Spleen (tissue), 13 donors: ENCODE data around the gene WDR64. TPM values are rescaled to one million over a fixed set of nuclear protein-coding genes. Genes with fewer than 3 reads are reported as not detected.
A peak's percentile ranks its signal among the peaks of the same experiment; 100 is the strongest.

Experiments used
- DNase-seq: peaks from one replicate; pipeline ENCODE4 v3.0.0-alpha.2; 2020
- H3K27ac ChIP-seq, 8 donors: fragments of 200-600 bp; sonication (generic) in 7 of 8; 1 replicate in 4 of 8; 2 replicates in 4 of 8; pipeline versions ENCODE4 v1.5.0 to v1.8.0; 2016 to 2021; ENCODE audit warnings: inconsistent platforms in 4 of 8, mild to moderate bottlenecking in 4 of 8, moderate library complexity in 1 of 8
- H3K27me3 ChIP-seq, 7 donors: fragments of 200-600 bp; sonication (generic) in 6 of 7; replicated peaks in 1 of 7; 1 replicate in 4 of 7; 2 replicates in 3 of 7; pipeline versions ENCODE4 v1.5.0 to v1.8.0; 2016 to 2021; ENCODE audit warnings: inconsistent platforms in 3 of 7, mild to moderate bottlenecking in 1 of 7
- H3K36me3 ChIP-seq, 6 donors: fragments of 200-600 bp; sonication (generic) in 5 of 6; 1 replicate in 4 of 6; 2 replicates in 2 of 6; pipeline versions ENCODE4 v1.5.0 to v1.8.0; 2016 to 2021; ENCODE audit warnings: inconsistent platforms in 2 of 6
- H3K4me1 ChIP-seq, 6 donors: fragments of 200-600 bp; sonication (generic) in 5 of 6; 1 replicate in 3 of 6; 2 replicates in 3 of 6; pipeline versions ENCODE4 v1.5.0 to v1.8.0; 2016 to 2021; ENCODE audit warnings: inconsistent platforms in 3 of 6
- H3K4me3 ChIP-seq, 8 donors: fragments of 200-600 bp; sonication (generic) in 7 of 8; 1 replicate in 4 of 8; 2 replicates in 4 of 8; pipeline versions ENCODE4 v1.5.0 to v1.8.0; 2016 to 2021; ENCODE audit warnings: inconsistent platforms in 4 of 8, mild to moderate bottlenecking in 4 of 8, moderate library complexity in 2 of 8
- H3K9me3 ChIP-seq, 8 donors: fragments of 200-600 bp; sonication (generic) in 7 of 8; 1 replicate in 4 of 8; 2 replicates in 4 of 8; pipeline versions ENCODE4 v1.5.0 to v1.8.0; 2016 to 2021; ENCODE audit warnings: inconsistent platforms in 4 of 8
- CTCF ChIP-seq, 11 experiments: fragments of 200-600 bp in 7 of 11; fragments of 450-650 bp in 4 of 11; sonication (generic) in 4 of 11; IDR thresholded peaks in 8 of 11; conservative IDR thresholded peaks in 3 of 11; 1 replicate in 7 of 11; 2 replicates in 4 of 11; pipeline versions ENCODE4 v1.4.0 to v1.8.0; 2016 to 2021; ENCODE audit warnings: antibody characterized with exemption in 11 of 11, inconsistent platforms in 4 of 11, mild to moderate bottlenecking in 1 of 11
- POLR2A ChIP-seq, 3 donors: fragments of 450-650 bp; IDR thresholded peaks; one replicate each; pipeline ENCODE4 v1.5.1; 2017; ENCODE audit warnings: antibody characterized with exemption in 3 of 3, mild to moderate bottlenecking in 1 of 3
- POLR2AphosphoS5 ChIP-seq, 3 donors: sonication (generic); formaldehyde crosslinking; IDR thresholded peaks; one replicate each; pipeline ENCODE4 v1.5.1; 2017; ENCODE audit warnings: antibody characterized with exemption in 3 of 3
- WGBS, 5 donors: extraction: QIAGEN DNeasy Blood & Tissue Kit in 3 of 5; methylation state at CpG; one replicate each; pipeline versions ENCODE4 v1.1.5 to v1.1.7; 2013 to 2018; 5-methylcytosine and 5-hydroxymethylcytosine counted together
- intact Hi-C: fragments of 100-400 bp; cut with DNase I; formaldehyde crosslinking; loops from one replicate; pipeline ENCODE4 v1.15.0; 2023; ENCODE audit warnings: low total_unique reads
- long read RNA-seq, 2 donors: transcript quantifications; one replicate each; lab custom pipeline, GENCODE V29; 2026
- polyA plus RNA-seq, 3 donors: library from polyadenylated mRNA; stranded (reverse); fragments of 200-250 nt; gene quantifications; one replicate each; pipeline ENCODE4 v1.2.1, GENCODE V29; 2013
- total RNA-seq, 7 donors: library from RNA; depleted of rRNA in 3 of 7; stranded (reverse); fragments of >200 nt in 3 of 7; fragmentation: NEBNext Ultra II Directional in 4 of 7; extraction: Animal tissue kit (Norgen Biotek cat#: 25700) in 4 of 7; gene quantifications; one replicate each; pipeline versions ENCODE4 v1.1.0 to v1.2.1, GENCODE V29; 2016 to 2021
- donor health status: healthy with polysubstance abuse.
- donor health status: DM: no; HTN: no; CAD: no; lungs with moderate emphysema.
- donor health status: DM: no; HTN: no; CAD: no.
- donor health status: Bipolar disorder and iron deficiency.
- donor health status: healthy.
- donor health status: DM: no; HTN: no; CAD: no.
- donor health status: DM: yes; HTN: yes; CAD: no.

WDR64 gene
- total RNA-seq, result under 1 TPM in 4 of 7 donors, not detected in 3; 0.26 to 0.55 (median 0.41) TPM
- under 1 TPM; 0.03 to 0.07 (median 0.03) TPM for polyA plus RNA-seq
- long read RNA-seq, donor 1, result 0 reads
- long read RNA-seq, donor 2, result 0 reads

- Histone ChIP-seq H3K4me1 (no peaks in the 10 kb centered on the region), H3K4me3 (no peak within 1 kb of the TSS), H3K27ac (no peak within 1 kb of the TSS), H3K36me3 (no peaks in the 10 kb centered on the region), H3K9me3 (no peaks in the 10 kb centered on the region), H3K27me3 (no peaks in the 10 kb centered on the region)
- no peak for DNase-seq
- TF ChIP-seq POLR2AphosphoS5 (IDR thresholded peaks at IDR 0.05) (no peak), CTCF (IDR thresholded peaks at IDR 0.05 in 8 of 11, conservative IDR thresholded peaks at IDR 0.05 in 3 of 11) (no peak), POLR2A (IDR thresholded peaks at IDR 0.05) (no peak)
- intact Hi-C loops, result no loop called here
- 75 to 94% (median 85%) methylated on average over 4 of the region's 4 CpGs for WGBS, 5 donors
Measured at GRCh38 chr1:241652012-241652411, at the start of gene WDR64. Gene WDR64, plus strand, starts transcription at chr1:241652281. Its CDS starts 204 bp downstream, at chr1:241652485.

GRCh38 chr1:241603731-241604245 is 48.3 kb upstream of the WDR64 start:
- H3K27ac ChIP-seq, result peak overlapping the region in 2 of 8 donors; percentile 11 to 46
- H3K36me3 ChIP-seq, result peaks cover 0 to 27% (median 0%) of the 10 kb centered on the region in 6 donors
- no peaks in the 10 kb centered on the region for H3K27me3 ChIP-seq
- 69 to 80% (median 71%) methylated on average over 3 of the region's 3 CpGs for WGBS, 5 donors
- H3K4me3 ChIP-seq, result no peak overlapping the region
- no peak for DNase-seq
- peaks cover 0 to 18% (median 4%) of the 10 kb centered on the region in 6 donors for H3K4me1 ChIP-seq
- intact Hi-C loops, result no loop called here
- TF ChIP-seq CTCF (IDR thresholded peaks at IDR 0.05 in 8 of 11, conservative IDR thresholded peaks at IDR 0.05 in 3 of 11), result no peak
- TF ChIP-seq POLR2AphosphoS5 (IDR thresholded peaks at IDR 0.05), result no peak
- no peak for TF ChIP-seq POLR2A (IDR thresholded peaks at IDR 0.05)
- H3K9me3 ChIP-seq, result no peaks in the 10 kb centered on the region

- peak in 1 of 3 donors; percentile 19 for TF ChIP-seq POLR2AphosphoS5 (IDR thresholded peaks at IDR 0.05)
- TF ChIP-seq POLR2A (IDR thresholded peaks at IDR 0.05), result no peak
- 75 to 88% (median 79%) methylated on average over 9 of the region's 9 CpGs for WGBS, 5 donors
- intact Hi-C loops, result no loop called here
- Histone ChIP-seq H3K4me1 (peaks cover 0 to 13% (median 4%) of the 10 kb centered on the region in 6 donors), H3K27ac (no peak overlapping the region), H3K36me3 (peaks cover 0 to 27% (median 0%) of the 10 kb centered on the region in 6 donors), H3K9me3 (no peaks in the 10 kb centered on the region), H3K4me3 (no peak overlapping the region), H3K27me3 (no peaks in the 10 kb centered on the region)
- no peak for DNase-seq
Measured at GRCh38 chr1:241605146-241605805, 46.8 kb upstream of the WDR64 start.

- 78 to 88% (median 86%) methylated on average over 5 of the region's 5 CpGs for WGBS, 5 donors
- TF ChIP-seq POLR2A (IDR thresholded peaks at IDR 0.05) (no peak), CTCF (IDR thresholded peaks at IDR 0.05 in 8 of 11, conservative IDR thresholded peaks at IDR 0.05 in 3 of 11) (no peak), POLR2AphosphoS5 (IDR thresholded peaks at IDR 0.05) (no peak)
Measured at GRCh38 chr1:241606544-241606943, 45.5 kb upstream of the WDR64 start.

More at GRCh38 chr1:241606544-241606943, 45.5 kb upstream of the WDR64 start:
- no peak for DNase-seq
- Histone ChIP-seq H3K36me3 (peaks cover 0 to 27% (median 0%) of the 10 kb centered on the region in 6 donors), H3K27me3 (no peaks in the 10 kb centered on the region), H3K27ac (no peak overlapping the region), H3K4me3 (no peak overlapping the region), H3K9me3 (no peaks in the 10 kb centered on the region), H3K4me1 (peaks cover 0 to 17% (median 5%) of the 10 kb centered on the region in 6 donors)
- intact Hi-C loops, result no loop called here
